ENCODE measurements around the gene FGF7.

DNA sequence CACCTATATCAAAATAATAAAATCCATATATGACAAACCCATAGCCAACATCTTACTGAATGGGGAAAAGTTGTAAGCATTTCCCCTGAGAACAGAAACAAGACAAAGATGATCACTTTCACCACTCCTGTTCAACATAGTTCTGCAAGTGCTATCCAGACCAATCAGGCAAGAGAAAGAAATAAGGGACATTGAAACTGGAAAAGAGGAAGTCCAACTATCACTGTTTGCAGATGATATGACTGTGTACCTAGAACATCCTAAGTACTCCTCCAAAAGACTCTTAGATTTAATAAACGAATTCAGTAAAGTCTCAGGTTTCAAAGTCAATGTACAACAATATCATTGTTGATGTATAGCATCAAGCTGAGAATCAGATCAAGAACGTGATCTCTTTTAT is 35.6 kb upstream of the FGF7 start:
- TF ChIP-seq RBM22 (IDR thresholded peaks at IDR 0.05; ENCODE audit: low read depth, low read length, poor library complexity, severe bottlenecking) (no peak), ZNF561 (CRISPR knock-in tag; conservative IDR thresholded peaks at IDR 0.05) (no peak), RBM17 (IDR thresholded peaks at IDR 0.05; ENCODE audit: borderline replicate concordance, low read depth, low read length) (no peak), ZNF785 (CRISPR knock-in tag; IDR thresholded peaks at IDR 0.05) (no peak)
- TF ChIP-seq, protein P1, sequence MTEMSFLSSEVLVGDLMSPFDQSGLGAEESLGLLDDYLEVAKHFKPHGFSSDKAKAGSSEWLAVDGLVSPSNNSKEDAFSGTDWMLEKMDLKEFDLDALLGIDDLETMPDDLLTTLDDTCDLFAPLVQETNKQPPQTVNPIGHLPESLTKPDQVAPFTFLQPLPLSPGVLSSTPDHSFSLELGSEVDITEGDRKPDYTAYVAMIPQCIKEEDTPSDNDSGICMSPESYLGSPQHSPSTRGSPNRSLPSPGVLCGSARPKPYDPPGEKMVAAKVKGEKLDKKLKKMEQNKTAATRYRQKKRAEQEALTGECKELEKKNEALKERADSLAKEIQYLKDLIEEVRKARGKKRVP (CRISPR knock-in tag; IDR thresholded peaks at IDR 0.05): no peak
- TF ChIP-seq, protein P2, sequence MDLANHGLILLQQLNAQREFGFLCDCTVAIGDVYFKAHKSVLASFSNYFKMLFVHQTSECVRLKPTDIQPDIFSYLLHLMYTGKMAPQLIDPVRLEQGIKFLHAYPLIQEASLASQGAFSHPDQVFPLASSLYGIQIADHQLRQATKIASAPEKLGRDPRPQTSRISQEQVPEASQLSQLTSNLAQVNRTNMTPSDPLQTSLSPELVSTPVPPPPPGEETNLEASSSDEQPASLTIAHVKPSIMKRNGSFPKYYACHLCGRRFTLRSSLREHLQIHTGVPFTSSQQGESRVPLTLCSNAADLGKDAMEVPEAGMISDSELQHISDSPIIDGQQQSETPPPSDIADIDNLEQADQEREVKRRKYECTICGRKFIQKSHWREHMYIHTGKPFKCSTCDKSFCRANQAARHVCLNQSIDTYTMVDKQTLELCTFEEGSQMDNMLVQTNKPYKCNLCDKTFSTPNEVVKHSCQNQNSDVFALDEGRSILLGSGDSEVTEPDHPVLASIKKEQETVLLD (IDR thresholded peaks at IDR 0.05): no peak
- TF ChIP-seq, protein P3, sequence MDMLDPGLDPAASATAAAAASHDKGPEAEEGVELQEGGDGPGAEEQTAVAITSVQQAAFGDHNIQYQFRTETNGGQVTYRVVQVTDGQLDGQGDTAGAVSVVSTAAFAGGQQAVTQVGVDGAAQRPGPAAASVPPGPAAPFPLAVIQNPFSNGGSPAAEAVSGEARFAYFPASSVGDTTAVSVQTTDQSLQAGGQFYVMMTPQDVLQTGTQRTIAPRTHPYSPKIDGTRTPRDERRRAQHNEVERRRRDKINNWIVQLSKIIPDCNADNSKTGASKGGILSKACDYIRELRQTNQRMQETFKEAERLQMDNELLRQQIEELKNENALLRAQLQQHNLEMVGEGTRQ (CRISPR knock-in tag; IDR thresholded peaks at IDR 0.05): no peak
